Measurements from ENCODE around the gene EGFR. TPM values are rescaled to one million over a fixed set of nuclear protein-coding genes. Genes with fewer than 3 reads are reported as not detected.

The EGFR gene
- total and polyA plus RNA-seq, 5 donors from 2014 or later: not detected

GRCh38 chr7:54995166-54995565, 23.7 kb upstream of the EGFR start:
- no peak overlapping the region for H3K27ac Mint-ChIP-seq
- Histone ChIP-seq H3K27me3 (ENCODE audit: control insufficient read depth, insufficient read depth, low read length) (no peaks in the 10 kb centered on the region), H3K27ac (ENCODE audit: insufficient read depth, low read length, poor library complexity, severe bottlenecking) (no peak overlapping the region), H3K4me3 (ENCODE audit: low read depth, low read length) (no peak overlapping the region), H3K9me3 (ENCODE audit: control insufficient read depth in 2 of 2, low read length in 2 of 2) (no peaks in the 10 kb centered on the region), H3K4me1 (ENCODE audit: control insufficient read depth, insufficient read depth, low read length, poor library complexity, severe bottlenecking) (no peaks in the 10 kb centered on the region), H3K36me3 (ENCODE audit: control insufficient read depth, insufficient read depth, low read length) (no peaks in the 10 kb centered on the region)
- peaks cover 0 to 5% (median 0%) of the 10 kb centered on the region in 7 donors for H3K9me3 Mint-ChIP-seq
- DNase-seq (no peak), ATAC-seq (ENCODE audit: low read depth in 2 of 2) (no peak)
- H3K36me3 Mint-ChIP-seq: no peaks in the 10 kb centered on the region
- peaks cover 12% of the 10 kb centered on the region for H3K27me3 Mint-ChIP-seq
- H3K4me3 Mint-ChIP-seq: no peak overlapping the region
- peaks cover 0 to 8% (median 1%) of the 10 kb centered on the region in 4 donors for H3K4me1 Mint-ChIP-seq

DNA sequence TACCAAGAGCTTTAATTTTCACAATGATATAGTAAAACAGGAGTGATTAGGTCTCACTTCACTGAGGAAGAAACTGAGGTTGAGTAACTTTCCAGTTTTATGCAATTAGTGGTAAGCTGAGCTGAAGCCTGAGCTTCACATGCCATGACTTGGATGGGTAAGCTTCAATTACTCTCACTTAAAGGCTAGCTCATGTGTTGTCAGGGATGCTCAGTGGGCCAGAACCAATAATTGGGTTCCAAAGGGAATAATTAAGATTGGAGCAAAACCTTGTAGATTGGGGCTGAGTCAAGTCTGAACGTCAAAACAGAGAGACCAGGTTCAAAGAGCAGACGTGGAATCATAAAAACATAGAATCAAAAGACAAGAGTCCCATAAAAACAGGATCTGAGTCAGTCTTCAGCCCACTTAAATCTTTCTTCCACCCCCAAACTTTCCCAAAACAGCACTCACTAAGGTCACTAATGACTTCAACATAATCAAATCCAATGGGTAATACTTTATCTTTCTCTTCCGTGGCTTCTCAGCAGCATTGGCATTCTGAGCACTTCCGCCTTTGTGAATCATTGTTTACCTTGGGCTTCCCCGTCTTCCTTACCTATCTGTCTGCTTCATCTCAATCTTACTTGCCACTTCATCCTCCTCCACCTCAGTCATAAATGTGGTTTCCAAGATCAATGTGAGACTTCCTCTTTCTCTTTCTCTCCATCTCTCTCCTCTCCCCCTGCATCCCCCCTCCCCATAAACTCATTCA, 23.0 kb upstream of the EGFR start:
- Mint-ChIP-seq H3K9me3 (peaks cover 0 to 5% (median 1%) of the 10 kb centered on the region in 7 donors), H3K27ac (no peak overlapping the region), H3K36me3 (no peaks in the 10 kb centered on the region), H3K4me1 (peaks cover 0 to 8% (median 1%) of the 10 kb centered on the region in 4 donors), H3K27me3 (peaks cover 10% of the 10 kb centered on the region), H3K4me3 (no peak overlapping the region)
- no peak overlapping the region for H3K4me3 ChIP-seq (ENCODE audit: low read depth, low read length)
- H3K4me1 ChIP-seq (ENCODE audit: control insufficient read depth, insufficient read depth, low read length, poor library complexity, severe bottlenecking): no peaks in the 10 kb centered on the region
- H3K27ac ChIP-seq (ENCODE audit: insufficient read depth, low read length, poor library complexity, severe bottlenecking): no peak overlapping the region
- DNase-seq (peak in 1 of 3 donors; percentile 3), ATAC-seq (ENCODE audit: low read depth in 2 of 2) (no peak)
- H3K9me3 ChIP-seq (ENCODE audit: control insufficient read depth in 2 of 2, low read length in 2 of 2): no peaks in the 10 kb centered on the region
- no peaks in the 10 kb centered on the region for H3K36me3 ChIP-seq (ENCODE audit: control insufficient read depth, insufficient read depth, low read length)
- H3K27me3 ChIP-seq (ENCODE audit: control insufficient read depth, insufficient read depth, low read length): no peaks in the 10 kb centered on the region

GRCh38 chr7:54996391-54996790, 22.4 kb upstream of the EGFR start:
- no peak overlapping the region for H3K4me3 Mint-ChIP-seq
- no peak overlapping the region for H3K27ac Mint-ChIP-seq
- H3K9me3 ChIP-seq (ENCODE audit: control insufficient read depth in 2 of 2, low read length in 2 of 2): no peaks in the 10 kb centered on the region
- H3K27me3 ChIP-seq (ENCODE audit: control insufficient read depth, insufficient read depth, low read length): no peaks in the 10 kb centered on the region
- no peaks in the 10 kb centered on the region for H3K36me3 ChIP-seq (ENCODE audit: control insufficient read depth, insufficient read depth, low read length)
- H3K4me3 ChIP-seq (ENCODE audit: low read depth, low read length): no peak overlapping the region
- H3K27ac ChIP-seq (ENCODE audit: insufficient read depth, low read length, poor library complexity, severe bottlenecking): no peak overlapping the region
- peaks cover 8% of the 10 kb centered on the region for H3K27me3 Mint-ChIP-seq
- H3K4me1 ChIP-seq (ENCODE audit: control insufficient read depth, insufficient read depth, low read length, poor library complexity, severe bottlenecking): no peaks in the 10 kb centered on the region
- DNase-seq: no peak
- peaks cover 0 to 8% (median 1%) of the 10 kb centered on the region in 4 donors for H3K4me1 Mint-ChIP-seq
- H3K9me3 Mint-ChIP-seq: peaks cover 0 to 5% (median 0%) of the 10 kb centered on the region in 7 donors
- ATAC-seq (ENCODE audit: low read depth in 2 of 2): no peak
- no peaks in the 10 kb centered on the region for H3K36me3 Mint-ChIP-seq

DNA sequence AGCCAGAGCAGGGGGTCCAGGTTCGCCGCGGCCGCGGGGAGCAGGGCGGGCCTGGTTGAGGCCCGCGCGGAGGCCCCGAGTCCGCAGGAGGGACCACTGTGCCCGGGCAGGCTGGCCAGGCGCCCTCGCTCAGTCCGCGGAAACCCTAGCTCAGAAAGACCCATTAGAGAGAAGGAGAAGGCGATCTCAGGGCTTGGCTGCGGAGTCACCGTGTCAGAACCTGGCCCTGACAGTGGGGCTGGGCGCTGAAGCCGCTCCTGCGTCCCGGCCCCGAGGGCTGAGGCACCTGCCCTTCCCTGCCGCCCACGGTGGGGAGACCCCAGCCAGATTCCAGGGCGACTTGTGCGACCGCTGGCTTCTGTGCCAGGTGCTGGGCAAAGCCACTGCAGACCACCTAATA, 14.2 kb upstream of the EGFR start:
- no peaks in the 10 kb centered on the region for H3K36me3 ChIP-seq (ENCODE audit: control insufficient read depth, insufficient read depth, low read length)
- Mint-ChIP-seq H3K36me3 (no peaks in the 10 kb centered on the region), H3K4me3 (no peak overlapping the region), H3K4me1 (no peaks in the 10 kb centered on the region), H3K27ac (no peak overlapping the region), H3K27me3 (peaks cover 4% of the 10 kb centered on the region), H3K9me3 (peaks cover 0 to 5% (median 2%) of the 10 kb centered on the region in 7 donors)
- ATAC-seq (ENCODE audit: low read depth in 2 of 2) (no peak), DNase-seq (no peak)
- H3K27me3 ChIP-seq (ENCODE audit: control insufficient read depth, insufficient read depth, low read length): no peaks in the 10 kb centered on the region
- H3K9me3 ChIP-seq (ENCODE audit: control insufficient read depth in 2 of 2, low read length in 2 of 2): no peaks in the 10 kb centered on the region
- no peaks in the 10 kb centered on the region for H3K4me1 ChIP-seq (ENCODE audit: control insufficient read depth, insufficient read depth, low read length, poor library complexity, severe bottlenecking)
- H3K27ac ChIP-seq (ENCODE audit: insufficient read depth, low read length, poor library complexity, severe bottlenecking): no peak overlapping the region
- no peak overlapping the region for H3K4me3 ChIP-seq (ENCODE audit: low read depth, low read length)

GRCh38 chr7:55005241-55005851, 13.5 kb upstream of the EGFR start:
- no peak overlapping the region for H3K27ac ChIP-seq (ENCODE audit: insufficient read depth, low read length, poor library complexity, severe bottlenecking)
- no peaks in the 10 kb centered on the region for H3K4me1 Mint-ChIP-seq
- no peaks in the 10 kb centered on the region for H3K27me3 ChIP-seq (ENCODE audit: control insufficient read depth, insufficient read depth, low read length)
- DNase-seq (no peak), ATAC-seq (ENCODE audit: low read depth in 2 of 2) (no peak)
- no peak overlapping the region for H3K4me3 ChIP-seq (ENCODE audit: low read depth, low read length)
- no peak overlapping the region for H3K27ac Mint-ChIP-seq
- no peaks in the 10 kb centered on the region for H3K9me3 ChIP-seq (ENCODE audit: control insufficient read depth in 2 of 2, low read length in 2 of 2)
- peaks cover 0 to 5% (median 0%) of the 10 kb centered on the region in 7 donors for H3K9me3 Mint-ChIP-seq
- no peaks in the 10 kb centered on the region for H3K4me1 ChIP-seq (ENCODE audit: control insufficient read depth, insufficient read depth, low read length, poor library complexity, severe bottlenecking)
- H3K27me3 Mint-ChIP-seq: peaks cover 4% of the 10 kb centered on the region
- no peaks in the 10 kb centered on the region for H3K36me3 Mint-ChIP-seq
- H3K4me3 Mint-ChIP-seq: no peak overlapping the region
- H3K36me3 ChIP-seq (ENCODE audit: control insufficient read depth, insufficient read depth, low read length): no peaks in the 10 kb centered on the region

DNA sequence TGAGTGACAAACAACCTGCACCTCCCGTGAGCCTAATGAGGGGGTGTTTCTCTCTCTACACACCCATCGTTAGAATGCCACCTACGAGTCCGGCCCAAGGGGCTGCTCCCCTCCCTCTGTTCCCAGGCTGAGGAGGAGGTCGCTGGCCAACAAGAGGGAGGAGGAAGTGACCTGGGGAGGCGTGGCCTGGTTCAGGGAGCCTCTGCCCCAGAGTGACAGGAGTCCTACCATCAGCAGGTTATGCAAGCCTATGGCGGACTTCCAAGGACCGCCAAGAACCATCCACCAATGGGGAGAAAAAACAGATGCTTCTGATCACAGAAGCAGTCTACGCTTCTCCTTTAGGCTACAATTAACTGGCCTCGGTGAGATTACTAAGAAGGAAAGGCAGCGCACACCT, 12.3 kb upstream of the EGFR start:
- DNase-seq (no peak), ATAC-seq (ENCODE audit: low read depth in 2 of 2) (no peak)
- H3K27ac ChIP-seq (ENCODE audit: insufficient read depth, low read length, poor library complexity, severe bottlenecking): no peak overlapping the region
- no peaks in the 10 kb centered on the region for H3K27me3 ChIP-seq (ENCODE audit: control insufficient read depth, insufficient read depth, low read length)
- H3K4me1 ChIP-seq (ENCODE audit: control insufficient read depth, insufficient read depth, low read length, poor library complexity, severe bottlenecking): no peaks in the 10 kb centered on the region
- peaks cover 4% of the 10 kb centered on the region for H3K27me3 Mint-ChIP-seq
- no peak overlapping the region for H3K27ac Mint-ChIP-seq
- H3K36me3 Mint-ChIP-seq: no peaks in the 10 kb centered on the region
- no peaks in the 10 kb centered on the region for H3K9me3 ChIP-seq (ENCODE audit: control insufficient read depth in 2 of 2, low read length in 2 of 2)
- no peaks in the 10 kb centered on the region for H3K36me3 ChIP-seq (ENCODE audit: control insufficient read depth, insufficient read depth, low read length)
- H3K4me3 ChIP-seq (ENCODE audit: low read depth, low read length): no peak overlapping the region
- peaks cover 0 to 4% (median 0%) of the 10 kb centered on the region in 7 donors for H3K9me3 Mint-ChIP-seq
- H3K4me1 Mint-ChIP-seq: no peaks in the 10 kb centered on the region
- H3K4me3 Mint-ChIP-seq: no peak overlapping the region

GRCh38 chr7:55013851-55014250, 5.0 kb upstream of the EGFR start:
- H3K4me1 Mint-ChIP-seq: peaks cover 0 to 3% (median 0%) of the 10 kb centered on the region in 4 donors
- H3K4me3 Mint-ChIP-seq: no peak overlapping the region
- peaks cover 0 to 4% (median 0%) of the 10 kb centered on the region in 7 donors for H3K9me3 Mint-ChIP-seq
- H3K36me3 Mint-ChIP-seq: no peaks in the 10 kb centered on the region
- H3K27me3 Mint-ChIP-seq: peaks cover 38% of the 10 kb centered on the region
- H3K27ac Mint-ChIP-seq: no peak overlapping the region
- H3K36me3 ChIP-seq (ENCODE audit: control insufficient read depth, insufficient read depth, low read length): no peaks in the 10 kb centered on the region
- H3K27me3 ChIP-seq (ENCODE audit: control insufficient read depth, insufficient read depth, low read length): peaks cover 16% of the 10 kb centered on the region
- ATAC-seq (ENCODE audit: low read depth in 2 of 2): no peak
- no peaks in the 10 kb centered on the region for H3K4me1 ChIP-seq (ENCODE audit: control insufficient read depth, insufficient read depth, low read length, poor library complexity, severe bottlenecking)
- H3K9me3 ChIP-seq (ENCODE audit: control insufficient read depth in 2 of 2, low read length in 2 of 2): no peaks in the 10 kb centered on the region
- H3K4me3 ChIP-seq (ENCODE audit: low read depth, low read length): no peak overlapping the region
- no peak for DNase-seq
- no peak overlapping the region for H3K27ac ChIP-seq (ENCODE audit: insufficient read depth, low read length, poor library complexity, severe bottlenecking)

Measured in CD4-positive, CD25-positive, alpha-beta regulatory T cell (primary cell).